Suprapubic skin (tissue), 4 donors: ENCODE data around the gene TNNI3K. TPM values are rescaled to one million over a fixed set of nuclear protein-coding genes. Genes with fewer than 3 reads are reported as not detected.

ENCODE experiments used
- DNase-seq, 2 donors: peaks; one replicate each; pipeline ENCODE4 v3.0.0-alpha.2; 2019; ENCODE audit warnings: low spot score in 2 of 2
- H3K27ac ChIP-seq: fragments of 200-600 bp; sonication (generic); one replicate; pipeline ENCODE4 v1.5.1; 2019
- H3K27me3 ChIP-seq: fragments of 200-600 bp; sonication (generic); one replicate; pipeline ENCODE4 v1.5.1; 2019
- H3K36me3 ChIP-seq: fragments of 200-600 bp; sonication (generic); one replicate; pipeline ENCODE4 v1.5.1; 2019
- H3K4me1 ChIP-seq: fragments of 200-600 bp; sonication (generic); one replicate; pipeline ENCODE4 v1.5.1; 2019
- H3K4me3 ChIP-seq: fragments of 200-600 bp; sonication (generic); one replicate; pipeline ENCODE4 v1.5.1; 2019; ENCODE audit warnings: mild to moderate bottlenecking
- H3K9me3 ChIP-seq: fragments of 200-600 bp; sonication (generic); one replicate; pipeline ENCODE4 v1.5.1; 2019
- EP300 ChIP-seq: sonication (generic); formaldehyde crosslinking; IDR thresholded peaks from one replicate; pipeline ENCODE4 v1.6.1; 2017; ENCODE audit warnings: antibody characterized with exemption
- POLR2A ChIP-seq, 2 donors: fragments of 450-650 bp; IDR thresholded peaks; one replicate each; pipeline ENCODE4 v1.6.1; 2017; ENCODE audit warnings: antibody characterized with exemption in 2 of 2, mild to moderate bottlenecking in 2 of 2, moderate library complexity in 2 of 2
- POLR2AphosphoS5 ChIP-seq, 3 donors: sonication (generic); formaldehyde crosslinking; IDR thresholded peaks; one replicate each; pipeline ENCODE4 v1.6.1; 2017; ENCODE audit warnings: antibody characterized with exemption in 3 of 3
- WGBS: methylation state at CpG from one replicate; pipeline ENCODE4 v1.1.5; 2018; 5-methylcytosine and 5-hydroxymethylcytosine counted together
- total RNA-seq, 4 donors: library from RNA; depleted of rRNA; stranded (reverse); fragments of >200 nt; gene quantifications; one replicate each; pipeline ENCODE4 v1.1.0, GENCODE V29; 2016
- TF ChIP-seq, protein P1 (sequence below), 2 donors: fragments of 200-600 bp in 1 of 2; fragments of 450-650 bp in 1 of 2; sonication (generic) in 1 of 2; IDR thresholded peaks; one replicate each; pipeline ENCODE4 v1.5.1; 2016 to 2019; ENCODE audit warnings: antibody characterized with exemption in 2 of 2, mild to moderate bottlenecking in 1 of 2, moderate library complexity in 1 of 2

The TNNI3K gene
- total RNA-seq, 4 donors from 2014 or later = 0.76 to 3.2 (median 1.1) TPM; not detected in 1

GRCh38 chr1:74486036-74486435, 250.8 kb downstream of the TNNI3K start:
- WGBS = 58% methylated on average over 1 of the region's 1 CpG
- TF ChIP-seq, protein P1, sequence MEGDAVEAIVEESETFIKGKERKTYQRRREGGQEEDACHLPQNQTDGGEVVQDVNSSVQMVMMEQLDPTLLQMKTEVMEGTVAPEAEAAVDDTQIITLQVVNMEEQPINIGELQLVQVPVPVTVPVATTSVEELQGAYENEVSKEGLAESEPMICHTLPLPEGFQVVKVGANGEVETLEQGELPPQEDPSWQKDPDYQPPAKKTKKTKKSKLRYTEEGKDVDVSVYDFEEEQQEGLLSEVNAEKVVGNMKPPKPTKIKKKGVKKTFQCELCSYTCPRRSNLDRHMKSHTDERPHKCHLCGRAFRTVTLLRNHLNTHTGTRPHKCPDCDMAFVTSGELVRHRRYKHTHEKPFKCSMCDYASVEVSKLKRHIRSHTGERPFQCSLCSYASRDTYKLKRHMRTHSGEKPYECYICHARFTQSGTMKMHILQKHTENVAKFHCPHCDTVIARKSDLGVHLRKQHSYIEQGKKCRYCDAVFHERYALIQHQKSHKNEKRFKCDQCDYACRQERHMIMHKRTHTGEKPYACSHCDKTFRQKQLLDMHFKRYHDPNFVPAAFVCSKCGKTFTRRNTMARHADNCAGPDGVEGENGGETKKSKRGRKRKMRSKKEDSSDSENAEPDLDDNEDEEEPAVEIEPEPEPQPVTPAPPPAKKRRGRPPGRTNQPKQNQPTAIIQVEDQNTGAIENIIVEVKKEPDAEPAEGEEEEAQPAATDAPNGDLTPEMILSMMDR (IDR thresholded peaks at IDR 0.05) = no peak
- TF ChIP-seq POLR2AphosphoS5 (IDR thresholded peaks at IDR 0.05) (no peak), EP300 (no peak), POLR2A (IDR thresholded peaks at IDR 0.05) (no peak)
- Histone ChIP-seq H3K4me1 (no peaks in the 10 kb centered on the region), H3K9me3 (no peaks in the 10 kb centered on the region), H3K27ac (no peak overlapping the region), H3K36me3 (no peaks in the 10 kb centered on the region), H3K4me3 (no peak overlapping the region), H3K27me3 (no peaks in the 10 kb centered on the region)
- DNase-seq = no peak

DNA sequence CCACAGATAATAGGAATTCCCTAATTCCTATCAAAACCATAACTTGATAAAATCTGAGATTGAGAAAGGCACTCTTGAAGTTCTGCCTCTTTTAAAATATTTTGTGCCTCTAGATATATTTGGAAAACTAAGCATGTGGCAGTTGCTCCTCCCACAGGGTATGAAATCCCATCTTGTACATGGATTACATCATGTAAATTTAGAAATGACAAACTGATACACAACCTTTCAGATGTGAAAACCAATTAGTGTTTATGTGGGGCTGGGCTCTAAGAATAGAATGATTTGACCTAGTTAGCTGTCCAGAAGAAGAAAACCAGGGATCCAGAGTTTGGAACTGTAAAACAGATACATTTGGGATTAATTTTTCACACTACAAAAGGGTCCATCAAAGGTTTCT, 261.5 kb downstream of the TNNI3K start:
- Histone ChIP-seq H3K36me3 (no peaks in the 10 kb centered on the region), H3K9me3 (no peaks in the 10 kb centered on the region), H3K4me3 (no peak overlapping the region), H3K4me1 (no peaks in the 10 kb centered on the region), H3K27me3 (no peaks in the 10 kb centered on the region), H3K27ac (no peak overlapping the region)
- DNase-seq = no peak
- TF ChIP-seq EP300 = no peak
- no peak for TF ChIP-seq POLR2A (IDR thresholded peaks at IDR 0.05)
- TF ChIP-seq, protein P1 (IDR thresholded peaks at IDR 0.05) = no peak
- TF ChIP-seq POLR2AphosphoS5 (IDR thresholded peaks at IDR 0.05) = no peak

DNA sequence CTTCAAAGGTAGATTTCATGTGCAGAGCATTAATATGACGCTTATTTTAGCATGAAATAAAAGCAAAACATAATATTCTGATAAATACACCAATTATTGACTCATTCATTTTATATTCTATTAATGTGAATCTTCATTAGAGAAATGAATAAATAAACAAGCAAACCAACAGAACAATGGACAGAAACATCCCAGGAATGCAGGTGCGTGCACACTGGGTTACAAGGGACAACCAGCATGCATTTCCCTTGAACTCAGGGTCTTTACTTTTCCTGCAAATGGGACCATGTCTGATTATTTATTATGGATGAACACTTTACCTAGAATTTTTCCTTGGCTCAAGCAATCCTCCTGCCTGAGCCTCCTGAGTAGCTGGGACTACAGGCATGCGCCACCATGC, 263.7 kb downstream of the TNNI3K start:
- 85% methylated on average over 3 of the region's 3 CpGs for WGBS
- no peak for DNase-seq
- Histone ChIP-seq H3K9me3 (no peaks in the 10 kb centered on the region), H3K4me3 (no peak overlapping the region), H3K36me3 (no peaks in the 10 kb centered on the region), H3K4me1 (no peaks in the 10 kb centered on the region), H3K27me3 (no peaks in the 10 kb centered on the region), H3K27ac (no peak overlapping the region)
- TF ChIP-seq POLR2AphosphoS5 (IDR thresholded peaks at IDR 0.05) (no peak), EP300 (no peak), POLR2A (IDR thresholded peaks at IDR 0.05) (no peak)
- TF ChIP-seq, protein P1 (IDR thresholded peaks at IDR 0.05) = no peak

GRCh38 chr1:74502432-74502831, 267.2 kb downstream of the TNNI3K start:
- no peak overlapping the region for H3K4me3 ChIP-seq

GRCh38 chr1:74502858-74503257, 267.7 kb downstream of the TNNI3K start:
- Histone ChIP-seq H3K27me3 (no peaks in the 10 kb centered on the region), H3K4me3 (no peak overlapping the region), H3K4me1 (no peaks in the 10 kb centered on the region), H3K27ac (no peak overlapping the region), H3K36me3 (no peaks in the 10 kb centered on the region), H3K9me3 (no peaks in the 10 kb centered on the region)
- WGBS = 79% methylated on average over 2 of the region's 2 CpGs
- TF ChIP-seq, protein P1 (IDR thresholded peaks at IDR 0.05) = no peak
- TF ChIP-seq POLR2AphosphoS5 (IDR thresholded peaks at IDR 0.05) = no peak
- TF ChIP-seq EP300 = no peak
- DNase-seq = no peak

More at GRCh38 chr1:74502432-74502831, 267.2 kb downstream of the TNNI3K start:
- H3K27me3 ChIP-seq = no peaks in the 10 kb centered on the region
- H3K27ac ChIP-seq = no peak overlapping the region
- TF ChIP-seq, protein P1 (IDR thresholded peaks at IDR 0.05) = no peak
- TF ChIP-seq EP300 (no peak), POLR2AphosphoS5 (IDR thresholded peaks at IDR 0.05) (no peak), POLR2A (IDR thresholded peaks at IDR 0.05) (no peak)
- H3K9me3 ChIP-seq = no peaks in the 10 kb centered on the region
- WGBS = 31% methylated on average over 4 of the region's 4 CpGs
- no peaks in the 10 kb centered on the region for H3K36me3 ChIP-seq
- no peak for DNase-seq
- H3K4me1 ChIP-seq = no peaks in the 10 kb centered on the region
